ENCODE results near the gene RPS3.

RPS3 gene

DNA sequence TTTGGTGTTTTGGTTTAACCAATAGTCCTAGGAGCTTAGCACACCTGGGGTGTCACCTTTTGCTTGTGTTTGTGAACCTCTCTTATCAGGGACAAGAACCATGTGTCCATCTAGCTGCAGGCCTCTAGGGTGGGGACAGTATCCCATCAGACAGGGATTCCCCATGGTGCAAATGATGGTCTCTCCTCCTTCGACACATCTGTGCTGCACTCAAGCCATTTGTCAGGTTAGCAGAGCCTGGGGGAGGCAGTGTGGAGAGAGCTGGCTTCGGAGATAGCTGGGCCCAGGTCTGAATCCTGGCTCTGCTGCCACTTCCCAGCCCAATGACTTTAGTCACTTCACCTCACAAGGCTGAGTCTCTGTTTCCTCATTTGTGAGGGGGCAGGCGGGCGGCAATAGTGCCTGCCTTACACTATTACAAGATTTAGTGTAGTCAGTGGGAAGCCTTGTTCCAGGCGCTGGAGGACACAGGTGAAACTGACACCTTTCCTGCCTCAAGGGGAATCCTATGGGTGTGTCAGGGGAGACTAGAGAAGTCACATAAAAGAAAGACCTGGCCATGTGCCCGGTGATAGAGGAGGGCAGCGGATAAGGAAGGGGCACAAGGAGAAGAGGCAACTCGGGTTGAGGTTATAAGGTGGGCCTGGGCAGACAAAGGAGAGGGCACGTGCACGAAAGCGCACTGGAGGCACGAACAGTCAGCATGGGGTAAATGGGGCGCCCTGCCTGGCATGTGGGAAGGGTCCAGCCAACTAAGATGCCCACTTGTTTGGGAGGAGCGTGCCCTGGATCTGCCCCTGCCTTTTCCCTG is 21.1 kb downstream of the RPS3 start:
- no peak for DNase-seq (ENCODE audit: low spot score)

- DNase-seq (ENCODE audit: low spot score): no peak
These were observed 21.8 kb downstream of the RPS3 start for GRCh38 chr11:75421035-75421602.

DNA sequence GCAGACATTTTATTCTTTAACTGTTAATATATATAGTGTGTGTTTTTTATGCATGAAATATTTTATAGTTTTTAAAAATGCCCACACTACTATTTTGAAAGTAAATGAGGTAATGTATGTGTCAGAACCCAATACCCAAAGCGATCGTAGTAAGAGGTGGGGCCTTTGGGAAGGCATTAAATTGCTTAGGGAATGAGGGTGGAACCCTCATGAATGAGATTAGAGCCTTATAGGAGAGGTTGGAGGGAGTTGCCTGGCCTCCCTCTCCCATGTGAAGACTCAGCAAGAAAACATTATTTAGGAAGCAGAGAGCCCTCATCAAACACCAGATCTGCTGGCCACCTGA is 22.6 kb downstream of the RPS3 start:
- no peak for DNase-seq (ENCODE audit: low spot score)

DNA sequence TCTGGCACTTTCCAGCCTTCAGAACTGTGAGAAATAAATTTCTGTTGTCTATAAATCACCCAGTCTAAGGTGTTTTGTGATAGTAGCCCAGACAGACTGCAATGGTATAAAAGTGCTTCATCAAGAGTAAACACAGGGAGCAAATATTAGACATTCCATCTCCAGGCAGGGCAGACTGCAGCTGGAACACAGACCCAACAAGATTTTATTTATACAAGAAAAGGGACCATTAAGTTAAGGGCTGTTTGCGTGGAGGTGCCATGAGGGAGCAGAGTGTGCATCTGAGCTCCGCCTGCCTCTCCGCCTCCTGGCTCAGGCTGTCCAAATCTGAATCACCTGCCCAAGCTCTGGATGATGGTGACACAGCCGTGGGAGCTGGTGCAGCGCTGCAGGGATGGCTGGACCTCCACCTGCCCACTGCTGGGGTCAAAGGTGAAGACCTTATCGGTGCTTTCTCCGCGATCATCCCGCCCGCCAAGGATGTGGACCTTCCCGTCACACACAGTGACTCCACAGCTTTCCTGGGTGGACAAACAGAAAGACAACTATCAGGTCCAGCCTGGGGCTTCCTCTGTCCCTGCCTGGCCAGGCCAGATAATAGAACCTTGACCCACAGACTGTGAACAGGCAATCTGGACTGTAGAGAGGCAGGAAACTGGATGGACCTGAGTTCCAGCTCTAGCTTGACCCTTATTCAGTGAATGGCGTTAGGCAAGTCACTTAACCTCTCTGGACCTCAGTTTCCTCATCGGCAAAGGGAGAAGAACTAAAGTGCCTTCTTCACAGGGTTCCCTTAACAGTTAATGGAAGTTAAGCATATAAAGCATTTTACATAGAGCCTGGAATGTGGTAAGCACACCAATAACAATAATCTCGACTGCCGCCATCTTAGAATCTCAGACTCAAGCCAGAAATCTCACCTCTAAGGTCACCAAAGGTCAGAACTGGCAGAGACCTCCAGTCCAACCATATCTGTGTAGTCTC is 23.2 kb downstream of the RPS3 start:
- no peak for DNase-seq (ENCODE audit: low spot score)

- no peak for DNase-seq (ENCODE audit: low spot score)
These were observed 24.4 kb downstream of the RPS3 start for GRCh38 chr11:75423721-75424120.

DNA sequence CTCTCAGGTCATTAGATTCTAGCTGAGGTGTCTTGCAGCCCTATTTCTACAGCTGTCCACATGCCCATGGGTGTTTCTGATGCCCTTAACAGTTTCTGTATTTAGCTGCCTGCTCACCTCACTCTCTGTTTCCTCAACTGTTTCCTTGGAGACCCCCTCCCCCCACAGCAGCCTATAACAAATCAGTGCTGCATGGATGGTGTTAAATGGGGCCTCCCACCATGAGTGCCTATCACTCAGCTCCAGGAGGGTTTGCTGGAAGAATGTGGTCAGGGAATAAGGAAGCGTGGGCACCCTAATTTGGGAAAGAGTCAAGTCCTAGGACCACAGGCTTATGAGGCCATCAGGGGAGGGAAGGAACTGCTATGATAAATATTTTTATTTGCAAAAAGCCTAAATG is 25.1 kb downstream of the RPS3 start:
- DNase-seq (ENCODE audit: low spot score): no peak

- DNase-seq (ENCODE audit: low spot score): no peak
These were observed 26.1 kb downstream of the RPS3 start for GRCh38 chr11:75425422-75425821.

GRCh38 chr11:75426720-75427086 is 27.4 kb downstream of the RPS3 start:
- no peak for DNase-seq (ENCODE audit: low spot score)

DNA sequence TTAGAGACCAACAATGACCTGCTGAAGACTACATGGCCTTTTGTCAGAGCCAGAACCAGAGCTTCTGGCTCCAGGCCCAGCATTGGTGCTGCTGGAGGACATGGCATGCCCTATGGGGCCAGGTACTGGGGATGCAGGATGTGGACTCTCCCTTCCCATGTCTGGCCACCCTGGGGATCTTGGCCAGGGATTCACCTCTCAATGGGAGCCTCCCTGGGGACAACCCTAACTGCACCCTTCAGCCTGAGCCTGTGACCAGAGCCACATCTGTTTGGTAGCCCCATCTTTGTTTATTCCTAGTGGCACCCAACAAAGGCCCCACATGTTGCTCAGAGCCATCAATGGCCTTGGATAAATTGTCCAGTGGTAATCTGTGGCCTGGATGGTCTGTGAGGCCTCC is 27.9 kb downstream of the RPS3 start:
- no peak for DNase-seq (ENCODE audit: low spot score)

DNA sequence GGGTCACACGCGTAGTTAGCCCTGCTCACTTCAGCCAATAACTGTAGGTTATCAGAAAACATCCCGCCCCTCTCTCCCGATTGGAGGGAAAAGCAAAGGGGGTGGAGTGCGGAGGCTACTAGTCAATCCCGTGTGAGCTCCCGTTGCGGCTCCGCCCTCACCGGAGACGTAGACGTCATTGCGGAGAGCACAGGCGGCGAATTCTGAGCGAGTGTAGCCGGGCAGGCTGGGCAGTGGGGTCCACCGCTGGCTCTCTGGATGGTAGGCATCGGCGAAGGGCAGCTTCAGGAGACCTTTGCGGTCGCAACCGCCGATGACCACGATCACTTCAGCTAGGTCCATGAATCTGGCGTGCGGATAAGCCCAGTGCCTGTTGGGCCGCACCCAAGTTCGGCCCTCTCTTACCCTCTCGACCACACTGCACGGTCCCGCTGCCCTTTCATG is 29.0 kb downstream of the RPS3 start:
- DNase-seq (ENCODE audit: low spot score): no peak

GRCh38 chr11:75428989-75429640 is 29.8 kb downstream of the RPS3 start:
- no peak for DNase-seq (ENCODE audit: low spot score)

GRCh38 chr11:75429641-75429901 is 30.3 kb downstream of the RPS3 start:
- DNase-seq (ENCODE audit: low spot score): no peak

DNA sequence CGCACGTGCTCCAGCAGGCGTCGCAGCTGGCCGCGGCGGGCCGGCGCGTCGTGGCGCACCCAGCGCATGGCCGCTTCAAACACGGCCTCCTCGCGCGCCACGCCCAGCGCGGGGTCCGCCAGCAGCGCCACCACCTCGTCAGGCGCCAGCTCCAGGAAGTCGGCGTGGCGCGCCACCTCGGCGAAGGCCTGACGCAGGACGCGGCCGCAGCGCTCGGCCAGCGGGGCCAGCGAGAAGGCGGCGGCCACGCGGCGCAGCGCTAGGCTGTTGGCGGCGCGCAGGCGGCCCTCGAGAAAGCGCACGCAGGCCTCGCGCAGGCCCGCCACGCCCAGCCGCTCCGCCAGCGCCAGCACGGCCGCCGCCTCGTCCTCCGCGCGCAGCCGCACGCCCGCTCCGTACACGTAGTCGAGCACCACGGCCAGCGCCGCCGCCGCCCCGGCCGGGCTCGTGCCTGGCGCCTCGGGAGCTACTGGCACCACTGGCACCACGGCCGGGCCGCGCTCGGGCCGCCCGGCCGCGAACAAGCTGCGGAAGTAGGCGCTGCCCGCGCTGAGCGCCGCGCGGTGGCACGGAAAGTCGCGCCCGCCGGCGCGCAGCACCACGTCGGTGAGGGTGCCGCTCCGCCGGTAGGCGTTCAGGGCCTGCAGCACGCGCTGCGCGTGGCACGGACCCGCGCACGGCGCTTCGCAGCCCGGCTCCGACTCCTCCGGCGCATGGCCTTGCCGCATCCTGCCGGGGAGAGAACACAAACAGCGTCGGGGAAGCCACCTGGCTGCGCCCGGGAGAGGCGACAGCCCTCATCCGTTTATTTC is 30.8 kb downstream of the RPS3 start:
- DNase-seq (ENCODE audit: low spot score): peak; percentile 75

- DNase-seq (ENCODE audit: low spot score): no peak
These were observed 31.6 kb downstream of the RPS3 start for GRCh38 chr11:75430714-75431532.

DNA sequence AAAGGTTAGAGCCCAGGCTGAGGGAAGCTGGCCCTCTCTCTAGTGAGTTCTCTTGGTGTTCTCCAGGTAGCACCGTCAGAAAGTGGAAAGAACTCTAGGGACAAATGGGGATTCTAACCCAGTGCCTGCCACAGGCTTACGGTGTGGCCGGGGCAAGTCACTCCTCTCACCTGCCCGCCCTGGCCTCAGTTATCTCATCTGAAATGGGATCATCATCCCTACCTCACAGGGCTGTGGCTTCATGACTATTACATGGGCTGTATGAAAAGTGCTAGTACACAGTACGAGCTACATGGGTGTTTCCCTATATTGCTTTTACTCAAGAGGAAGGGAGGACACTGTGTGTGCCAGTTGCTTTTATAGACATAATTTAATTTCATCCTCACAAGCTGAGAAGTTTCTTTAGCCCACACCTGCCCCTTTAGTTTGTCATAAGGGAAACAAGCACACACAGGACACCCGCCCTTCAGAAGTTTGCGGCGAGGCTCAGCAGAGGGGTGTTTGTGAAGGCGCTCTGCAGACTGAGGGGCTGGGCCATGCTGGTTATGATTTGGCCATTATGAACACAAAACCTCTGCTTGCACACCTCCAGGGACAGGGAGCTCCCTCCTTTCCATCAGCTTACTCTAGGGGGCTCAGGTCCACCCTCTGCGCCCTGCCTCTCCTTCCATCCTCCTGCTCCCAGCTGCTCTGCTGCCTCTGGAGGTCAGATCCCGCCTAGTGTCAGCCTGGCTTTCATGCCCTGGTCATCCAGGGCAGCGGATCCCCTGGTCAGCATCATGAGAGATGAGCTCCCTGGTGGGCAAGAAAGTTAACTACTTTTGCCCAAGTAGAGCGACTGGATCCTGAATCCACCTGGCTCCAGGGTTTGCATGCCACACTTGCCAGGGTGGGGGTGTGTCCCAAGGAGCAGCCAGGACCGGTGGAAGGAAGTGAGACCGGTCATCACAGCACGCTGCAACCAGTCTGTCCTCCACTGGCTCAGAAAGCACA is 32.5 kb downstream of the RPS3 start:
- no peak for DNase-seq (ENCODE audit: low spot score)

DNA sequence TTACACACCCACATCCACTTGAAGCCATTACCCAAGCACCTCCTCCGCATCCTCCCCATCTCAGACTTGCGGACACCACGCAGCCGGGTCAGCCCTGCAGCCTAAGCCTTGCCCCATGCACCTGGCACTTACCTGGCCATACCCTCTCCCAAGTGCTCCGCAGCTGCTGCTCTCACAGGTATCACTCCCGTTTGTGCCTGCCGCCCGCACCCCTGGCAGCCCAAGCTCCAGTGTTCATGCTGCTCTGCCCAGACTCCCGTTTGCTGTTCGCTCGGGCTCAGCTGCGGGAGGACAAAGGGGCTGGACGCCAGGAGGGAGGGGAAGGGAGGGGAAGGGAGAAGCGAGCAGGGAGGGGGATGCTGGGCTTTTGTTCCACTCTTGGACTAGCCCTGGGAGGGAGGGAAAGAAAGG is 33.6 kb downstream of the RPS3 start, which contains the start of gene KLHL35:
Gene KLHL35, minus strand, starts transcription at position 293 of the 411 bp plus-strand sequence. CDS start 2,574 bp downstream, outside the sequence.
- no peak for DNase-seq (ENCODE audit: low spot score)

GRCh38 chr11:75433443-75433842 is 34.1 kb downstream of the RPS3 start:
- DNase-seq (ENCODE audit: low spot score): no peak

- DNase-seq (ENCODE audit: low spot score): no peak
These were observed 34.7 kb downstream of the RPS3 start for GRCh38 chr11:75434051-75434450.

DNA sequence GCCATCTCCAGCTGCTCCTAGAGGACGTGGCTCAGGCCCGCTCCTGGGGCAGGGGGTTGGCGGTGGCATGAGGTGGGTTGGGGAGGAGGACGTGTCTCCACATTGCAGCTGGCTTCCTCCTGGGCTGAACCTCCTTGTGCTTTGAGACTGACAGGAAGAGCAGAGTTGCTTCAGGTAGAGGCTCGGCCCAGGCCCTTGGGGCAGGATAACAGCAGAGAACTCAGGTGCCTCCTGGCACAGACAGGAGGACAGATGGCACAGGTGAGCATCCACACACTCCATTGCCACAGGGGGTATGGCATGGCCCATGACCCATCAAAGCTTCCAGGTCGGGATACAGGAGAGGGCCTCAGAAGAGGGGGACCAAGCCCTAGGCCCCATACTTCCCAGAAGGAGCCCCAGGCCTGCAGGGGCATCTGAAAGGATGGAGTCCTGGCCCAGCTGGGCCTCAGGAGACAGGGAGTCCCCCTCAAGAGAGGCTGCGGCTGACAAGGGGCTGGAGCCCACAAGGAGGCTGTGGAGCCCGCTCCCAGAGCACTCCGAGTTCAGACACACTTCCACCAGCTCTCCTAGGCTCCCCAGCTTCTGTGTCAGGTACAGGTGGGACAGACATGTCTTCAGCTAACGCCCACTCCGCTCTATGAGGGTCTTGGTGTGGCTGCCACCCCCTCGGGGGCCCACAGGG is 35.7 kb downstream of the RPS3 start:
- no peak for DNase-seq (ENCODE audit: low spot score)

All from SW480 (cell line).